ENCODE results near the gene ZSCAN2.

- TF ChIP-seq, protein P1, sequence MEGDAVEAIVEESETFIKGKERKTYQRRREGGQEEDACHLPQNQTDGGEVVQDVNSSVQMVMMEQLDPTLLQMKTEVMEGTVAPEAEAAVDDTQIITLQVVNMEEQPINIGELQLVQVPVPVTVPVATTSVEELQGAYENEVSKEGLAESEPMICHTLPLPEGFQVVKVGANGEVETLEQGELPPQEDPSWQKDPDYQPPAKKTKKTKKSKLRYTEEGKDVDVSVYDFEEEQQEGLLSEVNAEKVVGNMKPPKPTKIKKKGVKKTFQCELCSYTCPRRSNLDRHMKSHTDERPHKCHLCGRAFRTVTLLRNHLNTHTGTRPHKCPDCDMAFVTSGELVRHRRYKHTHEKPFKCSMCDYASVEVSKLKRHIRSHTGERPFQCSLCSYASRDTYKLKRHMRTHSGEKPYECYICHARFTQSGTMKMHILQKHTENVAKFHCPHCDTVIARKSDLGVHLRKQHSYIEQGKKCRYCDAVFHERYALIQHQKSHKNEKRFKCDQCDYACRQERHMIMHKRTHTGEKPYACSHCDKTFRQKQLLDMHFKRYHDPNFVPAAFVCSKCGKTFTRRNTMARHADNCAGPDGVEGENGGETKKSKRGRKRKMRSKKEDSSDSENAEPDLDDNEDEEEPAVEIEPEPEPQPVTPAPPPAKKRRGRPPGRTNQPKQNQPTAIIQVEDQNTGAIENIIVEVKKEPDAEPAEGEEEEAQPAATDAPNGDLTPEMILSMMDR (IDR thresholded peaks at IDR 0.05 in 4 of 5, conservative IDR thresholded peaks at IDR 0.05 in 1 of 5), result no peak
- no peak for TF ChIP-seq POLR2A (IDR thresholded peaks at IDR 0.05)
These were observed 52.7 kb downstream of the ZSCAN2 start for GRCh38 chr15:84653584-84653909.
